Neural cell (in vitro differentiated cells): ENCODE data around the gene REC114.

ENCODE experiments used
- EP300 ChIP-seq: fragments of 450-650 bp; conservative IDR thresholded peaks from 2 replicates; pipeline ENCODE4 v1.6.1; 2014; ENCODE audit warnings: antibody characterized with exemption, mild to moderate bottlenecking, moderate library complexity; ENCODE audit not compliant: poor library complexity, severe bottlenecking
- EZH2 ChIP-seq: fragments of 200-600, 300-800 bp; shearing (Covaris generic), sonication (generic); IDR thresholded peaks from 2 replicates; pipeline ENCODE4 v1.6.1; 2014; ENCODE audit warnings: antibody characterized with exemption, low read length, borderline replicate concordance, mild to moderate bottlenecking; ENCODE audit not compliant: insufficient read depth, poor library complexity, severe bottlenecking
- MXI1 ChIP-seq: fragments of 450-650 bp; conservative IDR thresholded peaks from 2 replicates; pipeline ENCODE4 v1.6.1; 2014; ENCODE audit warnings: antibody characterized with exemption, mild to moderate bottlenecking; ENCODE audit not compliant: poor library complexity, severe bottlenecking
- POLR2AphosphoS5 ChIP-seq: IDR thresholded peaks from 2 replicates; pipeline ENCODE4 v1.6.1; 2012
- RAD21 ChIP-seq: fragments of 450-650 bp; conservative IDR thresholded peaks from 2 replicates; pipeline ENCODE4 v1.6.1; 2014; ENCODE audit warnings: antibody characterized with exemption, mild to moderate bottlenecking, moderate library complexity
- TAF1 ChIP-seq: IDR thresholded peaks from 2 replicates; pipeline ENCODE4 v1.6.1; 2012; ENCODE audit warnings: low read depth
- TF ChIP-seq, protein P1 (sequence below): fragments of 450-650 bp; IDR thresholded peaks from 2 replicates; pipeline ENCODE4 v1.5.1; 2014; ENCODE audit warnings: antibody characterized with exemption, mild to moderate bottlenecking, moderate library complexity; ENCODE audit not compliant: poor library complexity, severe bottlenecking
- TF ChIP-seq, protein P2 (sequence below): IDR thresholded peaks from 2 replicates; pipeline ENCODE4 v1.6.1; 2012; ENCODE audit warnings: borderline replicate concordance

DNA sequence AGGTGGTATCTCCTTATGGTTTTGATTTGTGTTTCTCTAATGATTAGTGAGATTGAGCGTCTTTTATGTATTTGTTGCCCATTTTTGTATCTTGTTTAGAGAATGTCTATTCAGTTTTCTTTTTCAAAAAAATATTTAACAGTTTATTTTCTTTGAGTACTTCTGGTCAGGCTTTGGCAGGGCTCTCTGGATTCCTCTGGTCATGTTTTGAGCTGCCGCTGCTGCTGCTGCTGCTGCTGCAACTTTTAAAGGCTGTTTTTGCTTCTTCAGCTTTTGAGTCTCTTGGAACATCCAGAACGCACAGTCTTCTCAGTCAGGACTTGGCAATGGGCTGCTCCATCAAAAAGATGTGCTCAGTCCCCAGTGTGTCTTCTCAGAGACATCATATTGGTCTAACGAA lies 40.1 kb downstream of the REC114 start:
- TF ChIP-seq, protein P1, sequence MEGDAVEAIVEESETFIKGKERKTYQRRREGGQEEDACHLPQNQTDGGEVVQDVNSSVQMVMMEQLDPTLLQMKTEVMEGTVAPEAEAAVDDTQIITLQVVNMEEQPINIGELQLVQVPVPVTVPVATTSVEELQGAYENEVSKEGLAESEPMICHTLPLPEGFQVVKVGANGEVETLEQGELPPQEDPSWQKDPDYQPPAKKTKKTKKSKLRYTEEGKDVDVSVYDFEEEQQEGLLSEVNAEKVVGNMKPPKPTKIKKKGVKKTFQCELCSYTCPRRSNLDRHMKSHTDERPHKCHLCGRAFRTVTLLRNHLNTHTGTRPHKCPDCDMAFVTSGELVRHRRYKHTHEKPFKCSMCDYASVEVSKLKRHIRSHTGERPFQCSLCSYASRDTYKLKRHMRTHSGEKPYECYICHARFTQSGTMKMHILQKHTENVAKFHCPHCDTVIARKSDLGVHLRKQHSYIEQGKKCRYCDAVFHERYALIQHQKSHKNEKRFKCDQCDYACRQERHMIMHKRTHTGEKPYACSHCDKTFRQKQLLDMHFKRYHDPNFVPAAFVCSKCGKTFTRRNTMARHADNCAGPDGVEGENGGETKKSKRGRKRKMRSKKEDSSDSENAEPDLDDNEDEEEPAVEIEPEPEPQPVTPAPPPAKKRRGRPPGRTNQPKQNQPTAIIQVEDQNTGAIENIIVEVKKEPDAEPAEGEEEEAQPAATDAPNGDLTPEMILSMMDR = no peak
- no peak for TF ChIP-seq EP300
- no peak for TF ChIP-seq EZH2
- TF ChIP-seq, protein P2, sequence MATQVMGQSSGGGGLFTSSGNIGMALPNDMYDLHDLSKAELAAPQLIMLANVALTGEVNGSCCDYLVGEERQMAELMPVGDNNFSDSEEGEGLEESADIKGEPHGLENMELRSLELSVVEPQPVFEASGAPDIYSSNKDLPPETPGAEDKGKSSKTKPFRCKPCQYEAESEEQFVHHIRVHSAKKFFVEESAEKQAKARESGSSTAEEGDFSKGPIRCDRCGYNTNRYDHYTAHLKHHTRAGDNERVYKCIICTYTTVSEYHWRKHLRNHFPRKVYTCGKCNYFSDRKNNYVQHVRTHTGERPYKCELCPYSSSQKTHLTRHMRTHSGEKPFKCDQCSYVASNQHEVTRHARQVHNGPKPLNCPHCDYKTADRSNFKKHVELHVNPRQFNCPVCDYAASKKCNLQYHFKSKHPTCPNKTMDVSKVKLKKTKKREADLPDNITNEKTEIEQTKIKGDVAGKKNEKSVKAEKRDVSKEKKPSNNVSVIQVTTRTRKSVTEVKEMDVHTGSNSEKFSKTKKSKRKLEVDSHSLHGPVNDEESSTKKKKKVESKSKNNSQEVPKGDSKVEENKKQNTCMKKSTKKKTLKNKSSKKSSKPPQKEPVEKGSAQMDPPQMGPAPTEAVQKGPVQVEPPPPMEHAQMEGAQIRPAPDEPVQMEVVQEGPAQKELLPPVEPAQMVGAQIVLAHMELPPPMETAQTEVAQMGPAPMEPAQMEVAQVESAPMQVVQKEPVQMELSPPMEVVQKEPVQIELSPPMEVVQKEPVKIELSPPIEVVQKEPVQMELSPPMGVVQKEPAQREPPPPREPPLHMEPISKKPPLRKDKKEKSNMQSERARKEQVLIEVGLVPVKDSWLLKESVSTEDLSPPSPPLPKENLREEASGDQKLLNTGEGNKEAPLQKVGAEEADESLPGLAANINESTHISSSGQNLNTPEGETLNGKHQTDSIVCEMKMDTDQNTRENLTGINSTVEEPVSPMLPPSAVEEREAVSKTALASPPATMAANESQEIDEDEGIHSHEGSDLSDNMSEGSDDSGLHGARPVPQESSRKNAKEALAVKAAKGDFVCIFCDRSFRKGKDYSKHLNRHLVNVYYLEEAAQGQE = no peak
- TF ChIP-seq POLR2AphosphoS5 = no peak
- TF ChIP-seq MXI1 = no peak
- no peak for TF ChIP-seq TAF1
- TF ChIP-seq RAD21 = no peak
